ENCODE results near the gene MCM7.

MCM7 gene

DNA sequence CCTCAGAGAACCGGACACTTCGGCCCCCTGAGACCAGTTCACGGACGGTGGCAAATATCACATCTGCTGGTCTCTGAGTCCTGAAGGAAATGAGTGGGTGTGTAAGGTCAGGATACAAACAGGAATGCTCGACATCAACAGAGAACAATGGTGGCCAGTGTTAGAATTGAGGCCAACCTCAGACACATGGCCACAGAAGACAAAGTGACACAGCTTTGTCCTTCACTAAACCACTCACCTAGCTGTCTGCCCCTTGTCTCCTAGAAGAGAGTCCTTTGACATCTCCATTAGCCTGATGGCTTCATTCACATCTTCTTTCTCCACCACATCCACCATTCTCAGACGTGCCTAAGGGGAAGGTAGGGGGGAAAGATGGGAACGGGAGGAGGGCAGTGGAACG lies 8.1 kb downstream of the MCM7 start:
- ATAC-seq, result no peak

DNA sequence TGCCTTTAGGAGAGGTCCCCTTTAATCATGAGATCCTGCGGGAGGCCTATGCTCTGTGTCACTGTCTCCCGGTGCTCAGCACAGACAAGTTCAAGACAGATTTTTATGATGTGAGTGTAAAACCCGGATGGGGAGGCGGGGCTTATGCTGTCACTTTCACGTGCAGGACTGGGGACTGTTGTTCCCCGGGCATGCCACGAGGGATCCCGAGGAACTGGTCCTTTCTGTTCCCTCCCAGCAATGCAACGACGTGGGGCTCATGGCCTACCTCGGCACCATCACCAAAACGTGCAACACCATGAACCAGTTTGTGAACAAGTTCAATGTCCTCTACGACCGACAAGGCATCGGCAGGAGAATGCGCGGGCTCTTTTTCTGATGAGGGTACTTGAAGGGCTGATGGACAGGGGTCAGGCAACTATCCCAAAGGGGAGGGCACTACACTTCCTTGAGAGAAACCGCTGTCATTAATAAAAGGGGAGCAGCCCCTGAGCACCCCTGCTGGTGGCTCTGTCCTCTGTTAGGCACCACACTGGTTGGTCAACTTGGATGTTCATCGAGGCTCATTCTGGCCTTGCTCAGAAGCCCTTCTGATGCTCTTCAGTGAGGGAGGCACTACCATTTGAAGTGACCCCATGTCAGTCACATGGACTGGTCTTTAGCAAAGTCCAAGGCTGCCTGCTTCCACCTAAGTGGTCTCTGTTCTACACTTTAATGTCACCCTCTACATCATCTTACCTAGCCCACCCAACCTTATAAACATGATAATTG lies 9.6 kb downstream of the MCM7 start:
- no peak for ATAC-seq

DNA sequence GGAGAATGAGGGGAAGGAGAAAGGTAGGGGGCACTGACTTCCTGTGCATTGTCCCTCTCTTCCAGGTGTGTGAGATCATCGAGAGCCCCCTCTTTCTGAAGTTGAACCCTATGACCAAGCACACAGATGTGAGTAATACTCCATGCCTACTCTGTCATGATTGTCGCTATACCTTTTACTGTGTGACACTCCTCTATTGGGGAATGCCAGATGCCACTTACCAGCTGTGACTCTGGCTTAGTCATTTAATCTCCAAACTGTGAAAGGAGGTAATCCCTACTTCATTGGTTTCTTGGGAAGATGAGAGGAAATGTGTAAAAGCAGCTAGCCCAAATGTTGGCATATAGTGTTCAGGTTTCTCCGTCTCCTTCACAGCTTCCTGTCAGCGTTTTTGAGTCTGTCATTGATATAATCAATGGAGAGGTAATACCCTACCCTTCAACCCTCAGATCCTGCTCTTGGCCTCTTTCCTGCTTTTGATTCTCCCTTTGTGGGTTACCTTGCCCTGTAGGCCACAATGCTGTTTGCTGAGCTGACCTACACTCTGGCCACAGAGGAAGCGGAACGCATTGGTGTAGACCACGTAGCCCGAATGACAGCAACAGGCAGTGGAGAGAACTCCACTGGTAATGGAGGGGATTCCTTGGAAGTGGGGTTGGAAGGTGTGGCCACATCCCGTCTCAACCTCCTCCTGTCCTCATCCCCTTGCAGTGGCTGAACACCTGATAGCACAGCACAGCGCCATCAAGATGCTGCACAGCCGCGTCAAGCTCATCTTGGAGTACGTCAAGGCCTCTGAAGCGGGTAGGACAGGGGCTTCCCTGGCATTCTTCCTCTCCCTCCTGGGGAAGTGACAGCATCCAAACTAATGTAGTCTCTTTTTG lies 10.4 kb downstream of the MCM7 start:
- peak in 1 of 2 donors; percentile 15 for ATAC-seq

DNA sequence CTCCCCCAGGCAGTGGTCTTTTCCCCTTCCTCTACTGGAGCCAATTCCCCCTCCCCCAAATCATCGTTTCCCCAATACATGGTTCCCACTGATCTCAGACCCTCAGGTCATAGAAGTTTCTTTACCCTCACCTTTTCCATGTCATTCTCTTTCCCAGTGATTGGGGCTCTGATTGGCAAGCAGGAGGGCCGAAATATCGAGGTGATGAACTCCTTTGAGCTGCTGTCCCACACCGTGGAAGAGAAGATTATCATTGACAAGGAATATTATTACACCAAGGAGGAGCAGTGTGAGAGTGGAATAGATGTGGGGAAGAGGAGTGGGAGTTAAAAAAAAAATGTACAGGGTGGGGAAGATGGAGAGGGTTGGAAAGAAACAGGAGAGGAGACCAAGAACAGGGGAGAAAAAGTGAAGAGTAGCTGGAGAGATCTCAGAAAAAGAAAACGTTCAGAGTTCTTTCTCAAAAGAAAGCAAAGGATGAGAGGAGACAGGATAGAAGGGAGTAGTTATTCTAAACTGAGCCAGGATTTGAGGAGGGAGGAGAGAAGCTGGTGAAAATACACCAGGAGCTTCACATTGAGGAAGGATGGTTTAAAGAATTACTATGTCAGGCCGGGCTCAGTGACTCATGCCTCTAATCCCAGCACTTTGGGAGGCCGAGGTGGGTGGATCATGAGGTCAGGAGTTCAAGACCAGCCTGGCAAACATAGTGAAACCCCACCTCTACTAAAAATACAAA lies 11.6 kb downstream of the MCM7 start:
- ATAC-seq, result no peak

DNA sequence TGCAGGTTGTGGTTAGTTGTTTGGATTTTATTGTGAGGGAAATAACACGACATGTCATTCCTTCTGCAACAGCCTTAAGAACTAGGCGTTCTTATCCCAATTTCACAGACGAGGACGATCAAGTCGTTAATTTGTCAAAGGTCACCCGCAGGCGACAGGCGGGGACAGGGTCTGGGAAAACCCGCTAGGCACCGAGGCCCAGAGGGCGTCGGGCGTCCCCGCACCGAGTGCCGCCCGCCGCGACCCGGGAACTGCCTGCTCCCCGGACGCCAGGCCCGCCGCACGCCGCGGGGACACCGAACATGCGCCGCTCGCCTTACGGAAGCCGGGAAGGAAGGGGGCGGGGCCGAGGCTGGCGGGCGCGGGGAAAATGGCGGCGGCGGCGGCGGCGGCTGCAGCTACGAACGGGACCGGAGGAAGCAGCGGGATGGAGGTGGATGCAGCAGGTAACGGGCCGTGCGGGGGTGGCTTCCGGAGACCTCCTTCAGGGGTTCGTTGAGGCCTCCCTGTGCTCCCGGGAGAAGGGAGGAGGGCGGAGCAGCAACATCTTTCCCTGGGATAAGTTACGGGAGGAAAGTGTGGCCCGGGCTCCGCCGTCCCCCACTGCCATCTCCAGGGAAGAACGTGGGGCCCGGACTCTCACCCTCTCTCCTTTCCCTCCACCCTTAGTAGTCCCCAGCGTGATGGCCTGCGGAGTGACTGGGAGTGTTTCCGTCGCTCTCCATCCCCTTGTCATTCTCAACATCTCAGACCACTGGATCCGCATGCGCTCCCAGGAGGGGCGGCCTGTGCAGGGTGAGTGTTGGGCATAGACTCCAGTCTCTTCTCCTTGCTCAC lies 12.4 kb downstream of the MCM7 start, which contains the start of gene COPS6:
Gene COPS6 (plus strand): TSS at position 349 of the 837 bp plus-strand sequence. CDS start 22 bp downstream, at position 371.
- ATAC-seq, result peak; percentile 65 to 71

DNA sequence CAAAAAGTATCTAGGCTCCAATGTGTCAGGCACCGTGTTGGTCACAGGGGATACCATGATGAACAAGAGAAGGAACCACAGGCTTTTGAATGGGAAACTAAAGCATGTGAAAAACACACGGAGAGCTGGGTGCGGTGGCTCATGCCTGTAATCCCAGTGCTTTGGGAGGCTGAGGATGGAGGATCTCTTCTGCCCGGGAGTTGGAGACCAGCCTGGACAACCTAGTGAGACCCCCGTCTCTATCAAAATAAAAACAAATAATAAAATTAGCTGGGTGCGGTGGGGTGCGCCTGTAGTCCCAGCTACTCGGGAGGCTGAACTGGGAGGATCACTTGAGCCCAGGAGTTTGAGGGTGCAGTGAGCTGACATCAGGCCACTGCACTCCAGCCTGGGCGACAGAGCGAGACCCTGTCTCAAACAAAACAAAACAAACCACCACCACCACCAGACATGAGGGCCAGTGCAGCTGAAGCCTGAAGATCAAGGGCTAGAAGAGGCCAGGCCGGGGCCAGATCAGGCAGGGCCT lies 13.0 kb downstream of the MCM7 start:
- no peak for ATAC-seq

DNA sequence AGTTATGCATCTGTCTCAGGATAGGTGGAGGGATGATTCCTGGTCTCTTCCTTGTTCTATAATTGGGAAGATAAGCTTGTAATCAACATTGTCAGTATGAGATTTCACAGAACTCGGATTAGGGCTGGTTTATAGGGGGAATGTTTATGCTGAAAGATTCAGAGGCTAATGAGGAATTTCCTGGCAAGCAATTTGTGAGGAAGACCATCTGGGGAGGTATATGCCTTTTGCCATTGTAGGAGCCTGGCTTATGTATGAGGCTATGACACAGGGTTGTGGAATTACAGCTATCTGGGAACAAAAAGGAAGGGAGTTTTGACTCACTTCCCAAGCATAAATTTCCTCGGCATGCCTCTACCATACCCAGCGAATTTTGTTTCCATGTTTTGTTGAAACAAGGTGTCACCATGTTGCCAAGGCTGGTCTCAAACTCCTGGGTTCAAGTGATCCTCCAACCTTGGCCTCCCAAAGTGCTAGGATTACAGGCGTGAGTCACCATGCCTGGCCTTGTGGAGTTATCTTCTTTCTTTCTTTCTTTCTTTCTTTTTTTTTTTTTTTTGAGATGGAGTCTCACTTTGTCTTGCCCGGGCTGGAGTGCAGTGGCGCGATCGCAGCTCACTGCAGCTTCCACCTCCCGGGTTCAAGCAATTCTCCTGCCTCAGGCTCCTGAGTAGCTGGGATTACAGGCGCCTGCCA lies 14.0 kb downstream of the MCM7 start:
- ATAC-seq, result no peak

DNA sequence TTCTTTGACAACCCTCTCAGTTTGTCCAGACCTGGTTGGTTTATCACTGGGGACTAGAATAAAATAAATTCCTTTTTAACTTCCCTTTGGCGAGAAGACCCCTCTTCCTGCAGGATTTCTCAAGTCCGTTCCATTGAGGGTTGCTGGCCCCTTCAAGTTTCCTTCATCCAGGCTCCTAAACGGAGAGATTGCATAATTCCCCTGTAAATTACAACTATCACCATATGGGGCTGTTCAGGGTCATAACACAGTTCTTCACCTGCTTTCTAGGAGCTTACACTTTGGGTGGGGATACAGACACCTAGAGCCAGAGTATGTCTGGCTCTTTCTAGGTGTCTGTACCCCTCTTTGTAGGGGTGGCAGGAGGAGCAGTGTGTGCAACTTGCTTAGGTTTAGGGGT lies 15.7 kb downstream of the MCM7 start:
- ATAC-seq, result no peak

DNA sequence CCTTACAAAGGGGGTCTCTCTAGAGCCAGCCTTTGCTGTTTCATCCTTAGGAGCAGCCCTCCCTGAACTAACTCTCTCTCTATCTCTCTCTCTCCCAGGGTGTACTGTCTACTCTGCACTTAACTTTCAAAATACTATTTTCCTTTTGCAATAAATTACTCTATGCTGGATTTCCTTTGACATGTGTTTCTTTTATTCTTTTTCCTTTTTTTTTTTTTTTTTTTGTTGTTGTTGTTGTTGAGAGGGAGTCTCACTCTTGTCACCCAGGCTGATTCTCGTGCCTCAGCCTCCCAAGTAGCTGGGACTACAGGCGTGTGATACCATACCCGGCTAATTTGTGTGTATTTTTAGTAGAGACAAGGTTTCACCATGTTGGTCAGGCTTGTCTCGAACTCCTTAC lies 18.2 kb downstream of the MCM7 start:
- no peak for ATAC-seq

DNA sequence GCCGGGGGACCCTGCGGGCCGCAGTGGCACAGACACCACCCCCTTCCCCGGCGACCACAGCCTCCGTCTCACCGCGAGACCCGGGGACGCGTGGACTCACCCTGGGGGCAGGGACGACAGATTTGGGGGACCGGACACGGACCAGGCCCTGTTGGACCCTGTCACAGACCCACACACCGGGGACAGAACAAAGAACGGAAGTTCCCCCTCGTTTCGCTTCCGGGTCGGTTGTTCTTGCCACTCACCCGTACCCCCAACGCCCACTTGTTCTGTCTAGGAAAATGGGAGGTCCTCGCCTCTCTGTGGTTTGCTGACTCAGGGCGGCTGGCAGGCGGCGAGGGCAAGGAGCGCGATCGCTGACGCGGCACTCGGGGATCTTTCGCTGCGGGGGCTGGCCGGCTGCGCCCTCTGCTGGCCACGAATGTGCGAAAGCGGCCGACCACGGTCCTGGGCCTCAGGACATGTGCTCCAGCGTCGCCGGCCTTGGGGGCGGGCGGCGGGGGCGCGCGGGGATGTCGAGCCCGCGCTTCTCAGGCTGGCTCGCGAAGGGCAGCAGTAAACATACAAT lies 19.6 kb downstream of the MCM7 start, which contains the start of gene ZNF3:
Gene ZNF3 (minus strand): TSS at position 189 of the 568 bp plus-strand sequence. CDS start 4,366 bp downstream, outside the sequence.
- ATAC-seq, result peak; percentile 88 to 91

DNA sequence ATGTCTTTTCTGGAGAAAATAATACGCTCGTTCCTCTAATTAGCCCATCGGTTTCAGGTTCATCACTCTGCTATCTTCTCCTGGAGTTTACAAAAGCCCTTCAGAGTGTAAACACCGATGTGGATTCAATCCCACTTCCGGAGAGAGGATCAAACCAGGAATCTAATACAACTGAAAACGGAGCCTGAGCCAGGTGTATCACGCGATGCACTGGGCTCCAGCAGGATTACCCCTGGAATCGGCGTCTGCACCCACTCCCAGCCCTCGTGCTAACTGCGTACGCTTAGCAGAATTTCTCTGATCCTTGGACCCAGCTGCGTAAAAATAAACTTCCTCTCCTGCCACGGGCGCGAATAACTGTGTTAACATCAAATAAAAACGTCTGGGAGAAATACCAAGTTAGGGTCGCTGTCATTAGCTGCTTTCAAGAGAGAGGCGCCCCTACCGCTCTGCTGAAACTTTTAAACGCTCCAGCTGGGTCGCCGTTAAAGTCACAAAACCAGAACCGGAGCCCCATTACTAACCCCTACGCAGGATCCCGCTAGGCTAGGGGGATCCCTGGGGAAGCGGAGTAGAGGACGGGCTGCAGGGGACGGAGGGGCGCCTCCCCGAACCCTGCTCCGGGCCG lies 20.2 kb downstream of the MCM7 start:
- ATAC-seq, result no peak

DNA sequence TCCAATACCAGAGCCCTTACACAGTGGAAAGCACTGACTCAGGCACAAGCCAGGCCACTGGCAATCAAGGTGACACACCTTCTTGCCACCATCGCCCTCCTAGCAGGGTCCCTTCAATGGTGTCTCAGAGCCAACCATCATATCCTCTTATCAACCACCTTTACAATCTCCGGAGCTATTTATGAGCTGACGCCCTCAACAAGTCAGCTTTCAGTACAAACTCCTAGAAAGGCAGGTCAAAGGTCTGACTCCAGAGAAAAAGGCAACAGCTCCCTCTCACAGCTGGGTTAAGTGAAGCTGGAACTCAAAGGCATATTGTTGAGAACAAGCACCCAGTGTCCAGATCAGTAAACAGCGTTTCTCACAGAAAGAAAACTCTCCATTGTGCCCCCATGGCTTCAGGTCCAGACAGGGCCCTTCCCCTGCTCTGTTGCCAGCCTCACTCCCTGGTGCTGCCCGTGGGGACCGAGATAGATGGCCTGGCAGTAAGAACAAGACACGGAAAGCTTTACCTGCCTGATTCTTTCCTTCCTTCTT lies 22.1 kb downstream of the MCM7 start:
- ATAC-seq, result no peak

DNA sequence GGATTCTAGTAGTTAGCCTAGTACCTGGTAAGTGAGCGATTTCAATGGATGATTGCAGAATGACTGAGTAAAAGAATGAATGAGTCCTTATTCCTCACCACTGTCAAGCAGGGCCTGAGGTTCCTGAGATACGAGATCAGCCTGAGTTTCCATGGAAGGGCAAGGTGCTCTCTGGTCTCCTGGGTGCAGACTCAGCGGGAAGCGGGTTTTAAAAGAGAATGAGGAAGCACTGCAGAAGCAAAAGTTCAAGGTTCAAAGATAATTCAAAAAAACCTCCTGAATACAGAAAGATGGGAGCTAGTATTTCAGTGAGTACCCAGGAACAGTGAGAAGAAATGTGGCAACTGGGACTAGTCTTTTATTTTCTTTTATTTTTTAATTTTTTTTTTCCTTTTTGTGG lies 24.0 kb downstream of the MCM7 start:
- no peak for ATAC-seq

DNA sequence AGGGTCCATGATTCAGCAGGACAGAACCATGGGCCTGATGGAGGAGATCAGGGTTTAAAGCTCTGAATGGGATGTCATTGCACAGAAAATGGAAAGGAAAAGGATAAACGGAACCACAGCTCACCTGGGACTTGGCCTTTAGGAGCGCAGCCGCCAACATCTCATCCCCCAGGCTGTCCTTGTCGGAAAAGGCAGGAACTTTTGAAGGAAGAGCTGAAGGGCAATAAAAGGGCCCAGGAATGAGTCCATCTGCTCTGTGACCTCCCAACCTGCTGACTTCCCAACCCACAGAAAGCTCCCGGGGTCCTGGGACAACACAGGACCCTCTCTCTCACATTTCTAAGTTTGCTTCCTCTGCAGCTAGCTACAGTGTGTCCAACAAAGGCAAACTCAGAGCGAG lies 25.8 kb downstream of the MCM7 start:
- no peak for ATAC-seq

DNA sequence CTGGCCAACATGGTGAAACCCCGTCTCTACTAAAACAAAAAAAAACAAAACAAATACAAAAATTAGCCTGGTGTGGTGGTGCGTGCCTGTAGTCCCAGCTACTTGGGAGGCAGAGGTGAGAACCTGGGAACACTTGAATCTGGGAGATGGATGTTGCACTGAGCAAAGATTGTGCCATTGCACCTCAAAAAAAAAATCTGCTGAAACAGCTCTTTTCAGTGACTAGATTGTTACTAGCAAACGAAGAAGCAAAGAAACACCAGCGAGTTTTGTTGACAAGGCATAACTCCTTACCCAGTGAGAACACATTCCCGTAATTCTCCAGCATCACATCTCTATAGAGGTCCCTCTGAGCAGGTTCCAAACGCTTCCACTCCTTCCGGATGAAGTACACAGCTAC lies 26.4 kb downstream of the MCM7 start:
- ATAC-seq, result no peak

DNA sequence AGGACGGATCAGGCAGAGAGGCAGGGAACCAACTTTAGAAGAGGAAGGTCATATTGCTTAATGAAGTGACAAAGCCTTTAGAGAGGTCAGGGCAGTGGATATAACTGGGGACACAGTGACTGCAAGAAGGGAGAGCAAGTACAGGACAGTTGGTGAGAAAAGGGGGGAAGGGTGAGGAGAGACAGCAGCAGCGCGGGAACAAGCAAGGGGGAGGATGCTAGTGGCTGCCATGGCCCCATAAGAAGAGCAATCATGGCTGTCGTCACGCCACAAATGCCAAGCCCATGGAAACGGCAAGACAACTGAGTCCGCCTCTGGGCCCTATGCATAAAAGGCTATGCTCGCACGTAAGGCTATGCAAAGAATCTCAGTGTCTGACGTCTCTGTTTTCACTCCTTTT lies 28.7 kb downstream of the MCM7 start:
- ATAC-seq, result no peak

DNA sequence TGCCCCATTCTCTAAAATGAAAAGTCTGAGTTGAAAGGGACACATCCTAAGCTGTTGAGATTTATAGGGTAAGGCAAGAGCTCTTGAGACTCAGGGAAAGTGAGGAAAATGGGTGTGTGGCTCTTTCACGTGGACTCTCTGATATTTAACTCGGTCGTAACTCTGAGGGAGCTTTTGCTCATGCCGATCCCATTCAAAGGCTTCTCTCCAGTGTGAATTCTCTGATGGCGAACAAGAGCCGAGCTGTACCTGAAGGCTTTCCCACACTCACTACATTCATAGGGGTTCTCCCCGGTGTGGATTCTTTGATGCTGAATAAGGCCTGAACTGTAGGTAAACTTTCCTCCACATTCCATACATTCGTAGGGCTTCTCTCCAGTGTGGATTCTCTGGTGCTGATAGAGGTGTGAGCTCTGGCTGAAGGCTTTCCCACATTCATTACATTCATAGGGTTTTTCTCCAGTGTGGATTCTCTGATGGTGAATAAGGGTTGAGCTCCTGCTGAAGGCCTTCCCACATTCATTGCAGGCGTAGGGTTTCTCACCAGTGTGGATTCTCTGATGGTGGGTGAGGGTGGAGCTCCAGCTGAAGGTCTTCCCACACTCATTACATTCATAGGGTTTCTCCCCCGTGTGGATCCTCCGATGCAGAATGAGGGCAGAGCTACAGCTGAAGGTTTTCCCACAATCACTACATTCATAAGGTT lies 30.0 kb downstream of the MCM7 start:
- no peak for ATAC-seq

DNA sequence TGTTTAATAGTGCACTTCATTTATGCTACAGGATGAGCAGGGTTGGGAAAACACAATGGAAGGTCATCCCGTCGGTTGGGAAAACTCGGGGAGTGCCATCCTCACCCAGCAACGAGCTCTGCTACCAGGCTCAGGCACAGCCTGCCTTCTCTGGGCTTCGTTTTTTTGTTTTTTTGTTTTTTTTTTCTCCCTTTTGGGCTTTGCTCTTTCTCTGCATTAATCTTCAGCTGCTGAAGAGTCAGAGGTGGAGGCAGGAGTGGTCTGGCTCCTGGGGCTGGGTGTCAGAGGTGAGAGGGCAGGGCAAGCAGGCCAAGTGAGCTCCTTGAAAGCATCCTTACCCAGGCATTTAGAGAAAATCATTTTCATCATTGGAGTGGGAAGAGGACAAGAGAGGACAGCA lies 31.2 kb downstream of the MCM7 start:
- ATAC-seq, result no peak

DNA sequence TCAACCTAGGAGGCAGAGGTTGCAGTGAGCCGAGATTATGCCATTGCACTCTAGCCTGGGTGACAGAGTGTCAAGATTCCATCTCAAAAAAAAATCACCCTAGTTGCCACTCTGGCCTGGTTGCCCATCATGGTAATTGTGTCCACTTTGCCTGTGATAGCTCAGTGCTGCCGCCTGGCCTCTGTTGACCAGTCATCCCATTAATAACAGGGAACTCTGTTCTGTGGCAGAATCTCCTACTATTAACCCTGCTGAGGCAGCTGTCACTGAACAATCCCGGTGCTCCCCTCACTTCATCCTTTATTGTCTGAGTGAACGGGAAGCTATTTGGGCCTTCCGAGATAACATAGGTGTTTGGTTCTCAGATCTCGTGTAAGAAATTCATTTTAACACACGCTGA lies 34.2 kb downstream of the MCM7 start:
- no peak for ATAC-seq
